HG02610 (cell line): ENCODE results near the gene TRAF3.
"Not testable (repeated sequence)": the region's sequence is repeated elsewhere in the genome, so short reads cannot be mapped to it uniquely, and the experiment has no call there.

Experiments used
- ATAC-seq: cut with Tn5 transposase; IDR thresholded peaks from one replicate; pipeline ENCODE4 v1.9.1; 2021; ENCODE audit warnings: mild to moderate bottlenecking, moderate library complexity; ENCODE audit not compliant: unreplicated experiment

The TRAF3 gene

GRCh38 chr14:102805941-102806340 lies 28.7 kb downstream of the TRAF3 start:
- no peak for ATAC-seq

GRCh38 chr14:102806447-102806846 lies 29.2 kb downstream of the TRAF3 start:
- ATAC-seq: no peak

GRCh38 chr14:102807013-102807406 lies 29.8 kb downstream of the TRAF3 start:
- no peak for ATAC-seq

- ATAC-seq: no peak
Observed at GRCh38 chr14:102809870-102810269, 32.6 kb downstream of the TRAF3 start.

- no peak for ATAC-seq
Observed at GRCh38 chr14:102810523-102810922, 33.3 kb downstream of the TRAF3 start.

- no peak for ATAC-seq
Observed at GRCh38 chr14:102811254-102811963, 34.2 kb downstream of the TRAF3 start.

- no peak for ATAC-seq
Observed at GRCh38 chr14:102811971-102812370, 34.7 kb downstream of the TRAF3 start.

- ATAC-seq: no peak
Observed at GRCh38 chr14:102813691-102814090, 36.4 kb downstream of the TRAF3 start.

GRCh38 chr14:102817318-102817717 lies 40.1 kb downstream of the TRAF3 start:
- ATAC-seq: no peak

- ATAC-seq: peak; percentile 32
Observed at GRCh38 chr14:102817942-102818940, 41.0 kb downstream of the TRAF3 start.

- ATAC-seq: peak; percentile 76
Observed at GRCh38 chr14:102819176-102819628, 42.0 kb downstream of the TRAF3 start.

- peak; percentile 17 for ATAC-seq
Observed at GRCh38 chr14:102819747-102820330, 42.6 kb downstream of the TRAF3 start.

GRCh38 chr14:102821252-102821651 lies 44.0 kb downstream of the TRAF3 start:
- no peak for ATAC-seq

- ATAC-seq: no peak
Observed at GRCh38 chr14:102822311-102822863, 45.1 kb downstream of the TRAF3 start.

GRCh38 chr14:102822887-102823286 lies 45.6 kb downstream of the TRAF3 start:
- ATAC-seq: not testable (repeated sequence)

- ATAC-seq: no peak
Observed at GRCh38 chr14:102823546-102823945, 46.3 kb downstream of the TRAF3 start.

GRCh38 chr14:102824832-102825231 lies 47.6 kb downstream of the TRAF3 start:
- no peak for ATAC-seq

GRCh38 chr14:102825307-102826095 lies 48.3 kb downstream of the TRAF3 start:
- ATAC-seq: no peak

GRCh38 chr14:102826161-102826560 lies 48.9 kb downstream of the TRAF3 start:
- ATAC-seq: no peak
